Measurements from ENCODE around the gene NAGS.
A peak's percentile ranks its signal among the peaks of the same experiment; 100 is the strongest.
"Not testable (repeated sequence)": the region's sequence is repeated elsewhere in the genome, so short reads cannot be mapped to it uniquely, and the experiment has no call there.

Gene NAGS

DNA sequence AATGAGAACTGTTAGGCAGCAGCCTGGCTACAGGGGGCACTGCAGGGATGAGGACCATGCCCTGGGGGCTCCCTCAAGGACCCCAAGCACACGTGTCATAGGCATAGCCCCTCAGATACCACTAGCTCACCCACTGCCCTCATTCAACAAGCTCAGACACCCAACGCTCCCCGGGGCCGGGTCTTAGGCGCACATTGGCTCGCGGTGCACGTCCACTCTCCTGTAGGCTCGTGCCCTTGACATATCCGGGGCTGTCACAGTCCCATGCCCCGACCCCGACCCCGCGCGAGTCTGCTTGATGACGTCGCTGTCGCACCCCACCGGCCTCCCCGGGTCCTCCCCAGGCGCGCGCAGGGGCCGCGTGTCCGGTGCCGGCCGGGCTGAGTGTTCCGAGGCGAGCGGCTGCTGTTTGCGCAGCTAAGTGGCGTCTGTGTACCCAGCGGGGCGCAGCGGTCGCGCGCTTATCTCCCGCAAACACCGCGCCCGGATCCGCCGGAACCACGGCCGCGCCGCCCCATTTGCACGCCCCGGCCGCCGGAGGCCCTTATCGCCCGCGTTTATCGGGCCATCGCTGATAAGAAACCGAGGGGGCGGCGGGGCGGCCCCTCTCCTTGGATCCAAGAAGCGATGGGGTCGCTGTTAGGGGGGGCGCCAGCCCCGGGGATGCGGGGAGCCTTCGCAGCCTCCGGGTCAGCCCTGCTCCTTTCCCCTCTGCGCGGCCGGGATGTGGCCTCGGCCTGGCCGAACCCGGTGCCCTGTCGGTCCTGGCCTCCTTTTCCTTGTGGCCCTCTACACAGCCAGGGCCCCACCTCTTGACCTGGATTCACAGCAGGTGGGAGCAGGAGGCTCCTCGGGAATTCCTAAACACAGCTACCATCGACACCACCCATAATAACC is 20.7 kb upstream of the NAGS start:
- no peak for DNase-seq (ENCODE audit: low read depth)

DNA sequence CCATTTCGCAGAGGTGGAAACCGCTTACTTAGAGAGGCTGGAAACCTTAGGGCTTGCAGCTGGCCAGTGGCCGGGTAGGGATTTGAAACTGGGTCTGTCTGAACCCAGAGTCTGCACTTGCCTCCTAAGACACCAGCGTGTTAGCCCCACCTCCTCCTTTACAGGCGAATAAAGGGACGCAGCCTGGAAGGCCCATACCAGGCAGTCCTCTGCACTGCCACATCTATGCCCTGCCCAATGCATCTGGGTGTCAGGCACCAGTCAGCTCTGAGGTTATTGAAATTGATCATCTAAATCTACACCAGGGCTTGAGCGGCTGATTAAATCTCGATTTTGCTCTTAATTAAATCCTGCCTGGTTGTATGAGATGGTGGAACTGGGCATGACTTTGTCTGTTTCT is 19.9 kb upstream of the NAGS start:
- no peak for DNase-seq (ENCODE audit: low read depth)

DNA sequence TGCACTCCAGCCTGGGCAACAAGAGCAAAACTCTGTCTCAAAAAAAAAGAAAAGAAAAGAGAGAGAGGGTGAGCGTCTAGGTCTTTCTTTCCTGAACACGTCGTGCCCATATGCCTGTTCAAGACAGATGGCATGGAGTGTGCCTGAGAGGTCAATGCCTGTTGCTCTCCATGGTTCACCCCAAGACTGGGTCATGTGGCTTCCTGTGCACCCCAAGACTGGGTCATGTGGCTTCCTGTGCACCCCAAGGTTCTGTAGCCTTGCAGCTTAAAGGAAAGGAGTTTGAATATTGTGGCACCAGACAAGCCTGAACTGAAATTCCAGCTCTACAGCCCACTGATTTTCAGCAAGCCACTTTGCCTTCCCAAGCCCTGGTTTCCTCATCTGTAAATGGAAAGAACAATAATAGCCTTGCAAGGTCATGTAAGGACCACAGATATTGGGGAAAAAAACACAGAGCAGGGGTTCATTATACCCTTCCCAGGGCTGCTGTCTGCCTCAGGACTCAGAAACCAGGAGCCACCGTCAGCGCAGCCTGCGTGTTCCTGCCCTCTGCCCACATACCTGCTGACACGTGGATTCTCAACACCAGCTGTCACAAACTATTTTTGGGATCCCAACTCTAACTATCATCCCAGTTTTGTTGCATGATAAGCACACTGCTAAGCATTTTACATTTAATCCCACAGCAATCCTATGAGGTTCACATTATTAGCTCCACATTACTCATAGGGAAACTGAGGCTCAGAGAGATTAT is 18.0 kb upstream of the NAGS start:
- DNase-seq (ENCODE audit: low read depth): no peak

DNA sequence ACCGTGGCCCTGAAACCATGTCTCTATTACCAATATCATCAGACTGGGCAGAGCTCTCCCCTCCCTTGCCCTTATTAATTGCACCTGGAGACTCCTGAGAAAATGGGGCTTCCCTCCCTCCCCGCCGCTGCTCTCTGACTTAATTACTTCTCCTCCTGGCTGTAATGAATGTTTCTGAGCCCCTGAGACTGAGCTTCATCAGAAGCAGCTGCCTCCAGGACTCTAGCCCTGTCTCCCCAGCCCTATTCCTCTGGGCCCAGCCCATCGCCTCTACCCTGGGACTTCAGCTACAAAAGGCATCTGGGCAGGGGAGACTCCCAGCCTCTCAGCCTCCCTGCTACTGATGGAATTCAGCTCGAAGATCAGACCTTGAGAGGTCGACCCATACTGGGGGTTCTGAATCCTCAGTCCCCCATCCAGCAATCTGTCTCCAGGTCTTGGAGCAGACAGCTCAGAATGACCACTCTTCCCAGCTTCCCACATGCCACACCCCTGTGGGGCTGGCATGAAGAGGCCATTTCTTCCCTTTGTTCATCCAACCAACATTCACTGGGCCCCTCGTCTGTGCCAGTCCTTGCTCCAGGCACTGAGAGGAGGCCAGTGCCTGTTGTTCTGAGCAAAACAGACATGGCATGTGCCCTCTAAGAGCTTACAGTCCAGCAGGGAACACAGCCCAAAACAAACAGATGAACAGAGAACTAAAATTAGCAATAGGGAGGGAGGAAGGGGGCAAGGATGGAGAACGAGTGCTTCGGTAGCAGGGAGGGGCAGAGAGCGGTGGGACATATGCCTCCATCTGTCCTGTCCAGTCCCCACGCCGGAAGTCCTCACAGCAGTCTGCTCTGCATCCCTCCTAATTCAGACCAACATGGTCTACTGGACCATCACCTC is 17.0 kb upstream of the NAGS start:
- no peak for DNase-seq (ENCODE audit: low read depth)

DNA sequence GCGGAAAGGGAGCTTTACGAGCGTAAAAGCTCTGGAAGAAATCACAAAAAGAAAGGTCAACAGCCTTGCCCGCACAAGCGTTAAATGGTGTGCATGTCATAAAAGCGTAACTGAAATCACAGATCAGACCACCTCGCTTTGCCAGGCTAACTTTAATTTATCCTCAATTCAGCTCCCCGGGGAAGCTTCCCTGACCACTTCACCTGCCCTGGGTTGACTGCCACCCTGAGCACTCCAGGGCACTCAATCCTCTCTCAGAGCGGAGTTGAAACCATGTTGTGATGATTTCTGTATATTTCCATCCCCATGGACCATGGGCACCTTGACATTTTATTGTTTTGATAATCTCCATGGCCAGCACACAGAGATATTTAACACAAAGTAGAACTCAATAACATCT is 16.1 kb upstream of the NAGS start:
- DNase-seq (ENCODE audit: low read depth): no peak

DNA sequence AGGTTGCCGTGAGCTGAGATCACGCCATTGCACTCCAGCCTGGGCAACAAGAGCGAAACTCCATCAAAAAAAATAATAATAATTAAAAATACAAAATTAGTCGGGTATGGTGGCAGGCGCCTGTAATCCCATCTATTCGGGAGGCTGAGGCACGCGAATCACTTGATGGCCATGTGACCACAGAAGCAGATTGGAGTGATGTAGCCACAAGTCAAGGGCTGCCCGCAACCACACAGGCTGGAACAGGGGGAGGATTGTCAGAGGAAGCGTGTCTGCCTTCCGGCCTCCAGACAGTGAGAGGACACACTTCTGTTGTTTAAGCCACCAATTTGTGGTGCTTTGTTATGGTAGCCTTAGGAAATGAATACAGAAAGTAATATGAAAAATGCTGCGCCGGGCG is 11.8 kb upstream of the NAGS start:
- no peak for DNase-seq (ENCODE audit: low read depth)

DNA sequence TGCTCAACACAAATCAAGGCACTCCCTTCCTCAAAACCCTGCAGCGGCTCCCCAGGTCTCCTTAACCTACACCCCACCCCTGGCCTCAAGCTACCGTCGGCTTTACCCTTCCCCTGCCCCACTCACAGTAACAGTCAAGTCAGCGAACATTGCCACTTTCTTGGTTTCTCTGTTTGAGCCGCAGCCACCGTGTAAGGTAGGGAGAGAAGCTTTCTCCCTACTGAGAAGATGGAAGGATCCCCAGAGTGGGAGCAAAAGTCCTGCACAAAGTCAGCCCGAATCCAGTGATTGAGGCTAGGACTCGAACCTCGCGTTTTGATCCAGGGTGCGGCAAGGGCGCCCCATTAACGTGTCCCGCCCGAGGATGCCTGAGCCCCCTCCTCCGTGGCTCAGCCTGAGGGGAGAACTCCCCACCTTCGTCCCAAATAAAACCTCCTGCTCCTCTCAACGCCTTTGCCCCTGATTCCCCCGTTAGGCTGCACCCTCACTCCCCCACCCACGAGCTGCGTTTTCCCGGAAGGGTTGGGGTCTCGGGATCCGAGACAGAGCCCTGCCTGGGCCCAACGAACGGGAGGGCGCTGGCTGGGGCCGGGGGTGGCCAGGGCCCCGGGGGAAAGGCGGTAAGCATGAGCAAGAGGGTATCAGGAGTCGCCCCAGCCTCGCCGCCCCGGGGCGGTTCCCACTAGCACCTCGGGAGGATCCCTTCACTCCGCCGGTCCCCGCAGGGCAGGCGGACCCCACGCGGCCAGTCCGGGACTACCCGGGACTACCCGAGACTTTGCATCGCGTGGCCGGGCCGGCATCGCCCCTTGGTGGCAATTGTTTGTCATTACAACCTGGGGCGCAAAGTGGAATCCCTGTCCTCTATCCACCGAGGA is 9.9 kb upstream of the NAGS start:
- DNase-seq (ENCODE audit: low read depth): no peak

DNA sequence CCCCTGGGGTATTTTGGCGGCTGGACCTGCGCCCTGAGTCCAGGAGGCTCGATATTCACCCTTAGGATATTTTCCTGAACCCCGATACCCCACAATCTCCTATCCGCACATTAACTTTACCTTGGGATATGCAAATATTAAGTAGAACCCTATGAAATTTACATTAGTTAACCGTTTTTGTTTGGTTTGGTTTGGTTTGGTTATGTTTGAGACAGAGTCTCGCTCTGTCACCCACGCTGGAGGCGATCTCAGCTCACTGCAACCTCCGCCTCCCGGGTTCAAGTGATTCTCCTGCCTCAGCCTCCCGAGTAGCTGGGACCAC is 9.3 kb upstream of the NAGS start:
- DNase-seq (ENCODE audit: low read depth): no peak

DNA sequence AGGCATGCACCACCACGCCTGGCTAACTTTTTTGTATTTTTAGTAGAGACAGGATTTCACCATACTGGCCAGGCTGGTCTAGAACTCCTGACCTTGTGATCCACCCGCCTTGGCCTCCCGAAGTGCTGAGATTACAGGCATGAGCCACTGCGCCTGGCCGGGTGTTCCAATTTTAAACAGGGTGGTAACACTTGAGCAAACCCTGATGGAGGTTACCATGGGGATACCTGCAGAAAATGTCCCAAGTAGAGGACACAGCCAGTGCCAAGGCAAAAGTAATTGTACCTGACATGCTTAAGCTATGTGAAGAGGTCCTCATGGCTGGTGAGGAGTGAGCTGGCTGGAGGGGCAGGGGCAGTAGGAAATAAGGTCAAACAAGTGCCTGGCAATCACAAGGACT is 7.2 kb upstream of the NAGS start:
- DNase-seq (ENCODE audit: low read depth): not testable (repeated sequence)

DNA sequence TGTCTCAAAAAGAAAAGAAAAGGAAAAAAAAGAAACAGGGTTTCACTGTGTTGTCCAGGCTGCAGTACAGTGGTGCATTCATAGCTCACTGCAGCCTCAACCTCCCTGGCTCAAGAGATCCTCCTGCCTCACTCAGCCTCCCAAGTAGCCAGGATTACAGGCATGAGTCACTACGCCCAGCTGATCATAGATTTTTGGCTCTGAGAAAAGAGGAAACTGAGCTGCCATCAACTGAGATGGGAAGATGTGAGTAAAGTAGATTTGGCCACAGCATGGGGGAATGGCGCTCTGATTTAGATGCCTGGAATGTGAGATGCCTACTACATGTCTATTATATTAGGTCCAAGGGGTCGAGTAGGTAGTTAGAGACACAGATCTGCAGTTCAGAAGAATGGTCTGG is 5.9 kb upstream of the NAGS start:
- DNase-seq (ENCODE audit: low read depth): no peak

DNA sequence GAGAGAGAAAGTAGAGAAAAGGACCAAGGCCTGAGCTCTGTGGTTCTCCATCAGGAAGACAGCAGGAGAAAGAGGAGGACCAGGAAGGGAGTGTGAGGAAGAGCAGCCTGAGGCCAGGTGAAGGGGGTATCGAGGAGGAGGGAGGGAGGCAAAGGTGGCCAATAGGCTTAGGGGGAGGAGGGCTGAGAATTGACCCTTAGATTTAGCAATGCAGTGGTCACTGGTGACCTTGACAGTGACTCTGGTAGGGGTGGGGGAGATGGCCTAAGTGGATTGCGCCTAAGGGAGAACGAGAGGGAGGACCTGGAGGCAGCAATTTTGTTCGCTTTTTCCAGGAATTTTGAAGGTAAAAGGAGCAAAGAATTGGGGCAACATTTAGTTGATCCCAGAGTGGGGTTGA is 5.4 kb upstream of the NAGS start:
- DNase-seq (ENCODE audit: low read depth): no peak

DNA sequence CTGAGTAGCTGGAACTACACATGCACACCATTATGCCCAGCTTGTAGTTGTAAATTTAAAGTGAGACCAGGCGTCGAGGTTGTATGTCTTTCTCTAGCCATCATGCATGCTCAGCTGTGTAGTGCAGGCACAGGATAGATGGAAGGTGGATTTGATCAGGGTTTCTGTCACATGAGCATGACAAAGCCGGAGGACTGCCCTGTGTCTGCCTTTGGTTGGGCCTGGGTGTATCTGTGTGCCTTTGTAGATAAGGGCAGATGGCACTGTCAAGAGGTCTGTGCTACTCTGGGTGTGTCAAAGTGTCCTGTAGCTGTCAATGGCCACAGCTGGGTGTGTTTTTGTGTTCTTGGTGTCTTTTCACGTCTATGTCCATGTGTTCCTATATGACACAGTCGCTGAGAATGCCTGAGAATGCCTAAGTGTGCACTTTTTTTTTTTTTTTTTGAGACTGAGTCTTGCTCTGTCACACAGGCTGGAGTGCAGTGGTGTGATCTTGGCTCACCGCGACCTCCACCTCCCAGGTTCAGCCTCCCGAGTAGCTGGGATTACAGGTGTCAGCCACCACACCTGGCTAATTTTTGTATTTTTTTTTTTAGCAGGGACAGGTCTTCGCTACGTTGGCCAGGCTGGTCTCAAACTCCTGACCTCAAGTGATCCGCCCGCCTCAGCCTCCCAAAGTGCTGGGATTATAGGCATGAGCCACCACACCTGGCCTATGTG is 4.1 kb upstream of the NAGS start:
- DNase-seq (ENCODE audit: low read depth): no peak

DNA sequence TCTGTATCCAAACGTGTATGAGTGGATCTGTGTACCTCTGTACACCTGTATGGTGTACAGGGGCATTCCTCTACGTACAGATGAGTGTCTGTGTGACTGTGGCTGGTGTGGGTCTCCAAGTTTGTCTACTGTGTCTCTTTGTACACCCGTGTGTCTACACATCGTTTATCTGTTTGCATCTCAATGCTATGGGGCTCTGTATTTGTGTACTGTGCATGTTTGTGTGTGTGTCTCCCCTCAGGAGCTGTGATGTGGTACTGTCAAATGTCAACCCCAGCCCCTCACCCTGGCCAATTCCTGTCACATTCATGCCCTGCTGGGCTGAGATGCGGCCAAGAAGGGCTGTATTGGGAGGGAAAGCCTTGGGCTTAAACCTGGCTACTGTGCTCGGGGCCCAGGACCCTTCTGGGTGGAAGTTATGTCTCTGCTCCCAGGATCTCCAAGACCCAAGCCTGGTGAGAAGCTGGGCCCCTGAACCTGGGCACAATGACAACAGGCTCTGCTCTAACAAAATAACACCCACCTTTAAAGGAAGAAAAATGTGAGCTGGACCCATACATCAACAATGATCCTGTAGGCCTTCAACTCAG is 3.5 kb upstream of the NAGS start:
- no peak for DNase-seq (ENCODE audit: low read depth)

DNA sequence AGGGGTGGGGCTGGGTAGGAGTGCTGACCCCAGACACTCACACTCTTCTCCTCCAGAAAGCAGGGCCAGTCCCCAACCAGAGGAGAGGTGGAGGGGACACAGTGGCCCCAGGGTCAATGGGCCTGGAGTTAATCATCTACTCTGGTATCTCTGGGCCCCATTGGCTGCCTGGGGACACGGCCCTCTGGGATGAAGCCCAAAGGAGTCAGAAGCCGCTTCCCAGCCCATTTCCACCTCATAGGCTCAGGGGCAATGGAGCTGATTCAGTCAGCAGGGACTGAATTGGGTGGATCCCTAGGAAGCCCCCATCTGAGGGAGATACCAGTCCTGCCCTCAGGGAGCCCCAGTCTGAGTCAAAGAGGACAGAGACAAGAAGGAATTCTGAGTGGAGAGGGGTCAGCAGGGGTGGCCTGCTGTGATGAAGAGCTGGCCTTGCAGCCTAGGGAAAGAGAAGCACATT is 2.9 kb upstream of the NAGS start:
- no peak for DNase-seq (ENCODE audit: low read depth)

DNA sequence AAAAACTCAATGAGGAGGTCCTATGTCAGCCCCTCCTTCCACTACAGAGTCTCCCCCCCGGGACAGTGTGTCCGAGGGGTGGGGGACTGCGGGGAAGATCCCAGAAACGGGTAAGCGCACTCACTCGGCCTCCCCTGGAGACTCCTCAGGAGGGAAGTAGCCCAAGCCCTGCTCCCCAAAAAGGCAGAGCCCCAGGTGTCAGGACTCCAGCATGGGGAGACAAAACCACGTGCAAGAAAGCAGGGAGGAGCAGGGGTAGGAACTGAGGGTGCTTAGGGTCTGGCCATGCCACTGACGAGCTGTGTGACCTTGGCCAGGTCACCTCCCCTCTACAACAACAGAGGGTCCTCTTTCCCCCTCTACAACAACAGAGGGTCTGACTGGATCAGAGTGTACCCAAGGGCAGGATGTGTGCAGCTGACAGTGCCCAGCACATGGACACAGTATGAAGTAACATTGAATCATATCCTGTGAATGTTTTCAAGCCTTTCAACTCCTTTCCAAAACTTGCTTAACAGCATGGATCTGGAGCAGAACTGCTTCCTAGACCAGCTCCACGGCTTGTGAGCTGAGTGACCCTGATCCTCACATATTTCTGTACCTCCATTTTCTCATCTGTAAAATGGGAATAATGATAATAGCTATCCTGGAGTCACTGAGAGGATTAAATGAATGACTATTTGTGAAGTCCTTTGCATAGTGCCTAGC is 2.1 kb upstream of the NAGS start:
- peak; percentile 65 for DNase-seq (ENCODE audit: low read depth)

DNA sequence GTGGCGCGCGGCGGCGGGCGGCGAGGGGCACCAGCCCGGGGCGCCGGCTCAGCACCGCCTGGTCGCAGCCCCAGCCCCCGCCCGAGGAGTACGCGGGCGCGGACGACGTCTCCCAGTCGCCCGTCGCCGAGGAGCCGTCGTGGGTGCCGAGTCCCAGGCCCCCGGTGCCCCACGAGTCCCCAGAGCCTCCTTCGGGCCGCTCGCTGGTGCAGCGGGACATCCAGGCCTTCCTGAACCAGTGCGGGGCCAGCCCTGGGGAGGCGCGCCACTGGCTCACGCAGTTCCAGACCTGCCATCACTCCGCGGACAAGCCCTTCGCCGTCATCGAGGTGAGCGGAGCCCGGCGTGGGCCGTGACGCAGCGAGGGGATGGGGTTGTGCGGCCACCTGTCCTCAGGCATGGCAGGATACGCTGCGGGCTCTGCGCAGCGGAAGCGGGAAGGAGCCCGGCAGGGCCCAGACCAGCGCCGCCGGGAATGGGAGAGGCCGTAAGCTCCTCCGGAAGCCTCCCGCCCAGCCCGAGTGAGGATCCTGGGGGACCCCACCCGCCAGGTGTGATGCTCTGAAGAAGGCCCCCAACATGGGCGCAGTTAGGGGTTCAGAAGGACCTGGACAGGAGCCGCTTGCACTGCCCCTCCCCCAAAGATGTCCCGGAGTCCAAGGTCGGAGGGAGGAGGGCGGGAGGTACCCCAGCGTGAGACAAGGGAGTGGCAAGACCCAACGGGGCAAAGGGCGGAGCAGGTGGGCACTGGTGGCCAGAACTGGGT is 522 bp downstream of the NAGS start:
- no peak for DNase-seq (ENCODE audit: low read depth)

DNA sequence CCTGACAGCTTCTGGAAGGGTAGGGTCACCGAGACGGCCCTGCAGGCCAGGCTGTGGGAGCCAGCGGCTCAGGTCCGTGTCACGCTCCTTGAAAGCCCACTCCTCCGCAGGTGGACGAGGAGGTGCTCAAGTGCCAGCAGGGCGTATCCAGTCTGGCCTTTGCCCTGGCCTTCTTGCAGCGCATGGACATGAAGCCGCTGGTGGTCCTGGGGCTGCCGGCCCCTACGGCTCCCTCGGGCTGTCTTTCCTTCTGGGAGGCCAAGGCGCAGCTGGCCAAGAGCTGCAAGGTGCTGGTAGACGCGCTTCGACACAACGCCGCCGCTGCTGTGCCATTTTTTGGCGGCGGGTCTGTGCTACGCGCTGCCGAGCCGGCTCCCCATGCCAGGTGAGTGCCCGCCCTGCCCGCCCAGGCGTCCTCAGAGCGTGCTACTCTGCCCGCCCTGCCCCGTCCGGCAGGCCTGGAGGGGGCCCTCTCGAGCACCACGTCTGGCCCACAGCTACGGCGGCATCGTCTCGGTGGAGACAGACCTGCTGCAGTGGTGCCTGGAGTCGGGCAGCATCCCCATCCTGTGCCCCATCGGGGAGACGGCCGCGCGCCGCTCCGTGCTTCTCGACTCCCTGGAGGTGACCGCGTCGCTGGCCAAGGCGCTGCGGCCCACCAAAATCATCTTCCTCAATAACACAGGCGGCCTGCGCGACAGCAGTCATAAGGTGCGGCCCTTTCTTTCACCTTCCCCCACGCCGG is 1.3 kb downstream of the NAGS start:
- no peak for DNase-seq (ENCODE audit: low read depth)

DNA sequence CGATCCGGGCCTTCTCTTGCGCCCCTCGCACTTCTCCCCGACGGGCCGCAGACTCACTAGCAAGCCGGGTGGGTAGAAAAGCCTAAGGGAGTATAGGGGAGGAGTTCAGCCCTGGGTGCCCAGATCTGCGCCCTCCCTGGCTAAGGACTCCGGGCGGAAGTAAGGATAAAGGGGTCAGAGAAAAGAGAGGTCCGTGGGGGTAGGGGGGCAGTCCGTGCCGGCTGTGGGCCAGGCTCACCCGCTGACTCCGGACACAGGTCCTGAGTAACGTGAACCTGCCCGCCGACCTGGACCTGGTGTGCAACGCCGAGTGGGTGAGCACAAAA is 1.8 kb downstream of the NAGS start:
- DNase-seq (ENCODE audit: low read depth): no peak
